DND-41 (cell line): Measurements from ENCODE around the gene CDKN2D.

Source experiments
- EZH2 ChIP-seq: IDR thresholded peaks from 3 replicates; pipeline ENCODE4 v1.6.1; 2012; ENCODE audit warnings: borderline replicate concordance, low read depth, mild to moderate bottlenecking, moderate library complexity, low read length, inconsistent platforms; ENCODE audit not compliant: severe bottlenecking
- TF ChIP-seq, protein P1 (sequence below): IDR thresholded peaks from 2 replicates; pipeline ENCODE4 v1.5.1; 2012; ENCODE audit warnings: borderline replicate concordance, low read length, moderate library complexity, mild to moderate bottlenecking; ENCODE audit not compliant: poor library complexity, severe bottlenecking; ENCODE audit errors: extremely low read depth

DNA sequence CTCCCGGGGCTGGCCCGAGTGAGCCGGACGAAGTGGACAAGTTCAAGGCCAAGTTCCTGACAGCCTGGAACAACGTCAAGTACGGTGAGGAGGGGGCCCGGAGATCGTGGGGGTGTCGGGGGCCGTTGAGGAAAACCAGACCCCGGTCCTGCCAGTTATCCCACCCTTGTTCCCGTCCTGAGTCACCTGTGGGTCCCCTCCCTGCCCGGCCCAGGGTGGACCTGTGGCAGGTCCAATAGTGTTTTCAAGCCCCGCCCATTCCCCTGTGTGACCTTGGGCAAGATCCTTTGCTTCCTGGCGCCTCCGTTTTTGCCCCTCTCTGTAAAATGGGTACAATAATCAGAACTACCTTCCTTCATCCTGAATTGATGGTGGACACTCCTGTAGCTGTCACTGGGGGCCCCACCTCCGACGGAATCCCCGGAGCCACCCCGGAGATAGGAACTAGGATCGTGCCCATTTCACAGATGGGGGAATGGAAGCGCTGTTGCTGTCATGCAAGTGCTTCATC lies 24.5 kb downstream of the CDKN2D start:
- TF ChIP-seq, protein P1, sequence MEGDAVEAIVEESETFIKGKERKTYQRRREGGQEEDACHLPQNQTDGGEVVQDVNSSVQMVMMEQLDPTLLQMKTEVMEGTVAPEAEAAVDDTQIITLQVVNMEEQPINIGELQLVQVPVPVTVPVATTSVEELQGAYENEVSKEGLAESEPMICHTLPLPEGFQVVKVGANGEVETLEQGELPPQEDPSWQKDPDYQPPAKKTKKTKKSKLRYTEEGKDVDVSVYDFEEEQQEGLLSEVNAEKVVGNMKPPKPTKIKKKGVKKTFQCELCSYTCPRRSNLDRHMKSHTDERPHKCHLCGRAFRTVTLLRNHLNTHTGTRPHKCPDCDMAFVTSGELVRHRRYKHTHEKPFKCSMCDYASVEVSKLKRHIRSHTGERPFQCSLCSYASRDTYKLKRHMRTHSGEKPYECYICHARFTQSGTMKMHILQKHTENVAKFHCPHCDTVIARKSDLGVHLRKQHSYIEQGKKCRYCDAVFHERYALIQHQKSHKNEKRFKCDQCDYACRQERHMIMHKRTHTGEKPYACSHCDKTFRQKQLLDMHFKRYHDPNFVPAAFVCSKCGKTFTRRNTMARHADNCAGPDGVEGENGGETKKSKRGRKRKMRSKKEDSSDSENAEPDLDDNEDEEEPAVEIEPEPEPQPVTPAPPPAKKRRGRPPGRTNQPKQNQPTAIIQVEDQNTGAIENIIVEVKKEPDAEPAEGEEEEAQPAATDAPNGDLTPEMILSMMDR = no peak
- TF ChIP-seq EZH2 = no peak
